GM12878 (cell line): ENCODE results near the gene TNFRSF8. TPM values are rescaled to one million over a fixed set of nuclear protein-coding genes. Genes with fewer than 3 reads are reported as not detected.

Source experiments
- BCL11A ChIP-seq: IDR thresholded peaks from 2 replicates; pipeline ENCODE4 v1.6.1; 2011; ENCODE audit warnings: low read depth, low read length
- CHD1 ChIP-seq: IDR thresholded peaks from 2 replicates; pipeline ENCODE4 v1.6.1; 2012; ENCODE audit warnings: low read depth, low read length, improper control_type of control experiment
- DPF2 ChIP-seq: fragments of 450-650 bp; IDR thresholded peaks from 2 replicates; pipeline ENCODE4 v1.6.1; 2017; ENCODE audit warnings: mild to moderate bottlenecking
- IRF4 ChIP-seq: IDR thresholded peaks from 2 replicates; pipeline ENCODE4 v1.6.1; 2011; ENCODE audit warnings: low read depth, low read length
- KAT2A ChIP-seq: conservative IDR thresholded peaks from 2 replicates; pipeline ENCODE4 v1.6.1; 2011; ENCODE audit warnings: low read depth, low read length; ENCODE audit not compliant: control insufficient read depth
- NFXL1 ChIP-seq: fragments of 450-650 bp; IDR thresholded peaks from 2 replicates; pipeline ENCODE4 v1.6.1; 2017; ENCODE audit warnings: antibody characterized with exemption, mild to moderate bottlenecking, borderline replicate concordance
- NFYB ChIP-seq: IDR thresholded peaks from 2 replicates; pipeline ENCODE4 v1.6.1; 2011; ENCODE audit warnings: low read depth, mild to moderate bottlenecking, low read length, improper control_type of control experiment, moderate library complexity; ENCODE audit not compliant: insufficient read depth
- PAX5 ChIP-seq: IDR thresholded peaks from 2 replicates; pipeline ENCODE4 v1.6.1; 2011; ENCODE audit warnings: low read depth, low read length, borderline replicate concordance
- POLR2A ChIP-seq: IDR thresholded peaks from 2 replicates; pipeline ENCODE4 v1.6.1; 2011; ENCODE audit warnings: low read depth, mild to moderate bottlenecking, low read length
- RELB ChIP-seq: fragments of 450-650 bp; IDR thresholded peaks from 2 replicates; pipeline ENCODE4 v1.6.1; 2017; ENCODE audit warnings: low read depth, mild to moderate bottlenecking, moderate library complexity
- REST ChIP-seq: IDR thresholded peaks from 2 replicates; pipeline ENCODE4 v1.6.1; 2012; ENCODE audit warnings: mild to moderate bottlenecking, low read depth, low read length
- SKIL ChIP-seq: fragments of 450-650 bp; IDR thresholded peaks from 2 replicates; pipeline ENCODE4 v1.6.1; 2017; ENCODE audit warnings: mild to moderate bottlenecking, low read depth, inconsistent platforms; ENCODE audit not compliant: poor library complexity, severe bottlenecking
- SMAD5 ChIP-seq: IDR thresholded peaks from 2 replicates; pipeline ENCODE4 v1.6.1; 2016; ENCODE audit warnings: antibody characterized with exemption, low read depth
- SPI1 ChIP-seq: IDR thresholded peaks from 2 replicates; pipeline ENCODE4 v1.6.1; 2011; ENCODE audit warnings: low read depth, mild to moderate bottlenecking, low read length, moderate library complexity, borderline replicate concordance; ENCODE audit not compliant: insufficient read depth
- SREBF2 ChIP-seq: IDR thresholded peaks from 2 replicates; pipeline ENCODE4 v1.6.1; 2012; ENCODE audit warnings: mild to moderate bottlenecking, low read length
- SRF ChIP-seq, 2 experiments: IDR thresholded peaks; 2 replicates each; pipeline ENCODE4 v1.6.1; 2011; ENCODE audit warnings: low read depth in 2 of 2, low read length in 2 of 2, mild to moderate bottlenecking in 1 of 2, moderate library complexity in 1 of 2
- TCF12 ChIP-seq: IDR thresholded peaks from 2 replicates; pipeline ENCODE4 v1.6.1; 2011; ENCODE audit warnings: low read depth, mild to moderate bottlenecking, low read length
- USF2 ChIP-seq: IDR thresholded peaks from 2 replicates; pipeline ENCODE4 v1.6.1; 2011; ENCODE audit warnings: low read depth, low read length, improper control_type of control experiment, borderline replicate concordance
- YY1 ChIP-seq: IDR thresholded peaks from 2 replicates; pipeline ENCODE4 v1.6.1; 2011; ENCODE audit warnings: low read depth, mild to moderate bottlenecking, low read length
- ZNF217 ChIP-seq: fragments of 450-650 bp; IDR thresholded peaks from 2 replicates; pipeline ENCODE4 v1.6.1; 2017; ENCODE audit warnings: antibody characterized with exemption, mild to moderate bottlenecking
- polyA plus RNA-seq, 11 experiments: library from polyadenylated mRNA; depleted of rRNA in 4 of 11; unstranded in 6 of 11; stranded (reverse) in 5 of 11; fragments of >200 nt; fragmentation: Nextera tagmentation in 4 of 11; fragmentation: Illumina TruSeq in 1 of 11; extraction: Ambion mirVana in 4 of 11; extraction: Trizol in 1 of 11; gene quantifications; 1 replicate in 1 of 11; 2 replicates in 10 of 11; pipeline versions ENCODE4 v1.2.1 to v1.2.3, GENCODE V29; 2011 to 2016; ENCODE audit warnings: inconsistent platforms in 2 of 11, missing spikeins in 2 of 11, low read depth in 1 of 11
- total RNA-seq, 4 experiments: library from RNA; depleted of rRNA in 3 of 4; stranded (reverse); fragments of >200 nt in 3 of 4; fragmentation: Illumina TruSeq in 1 of 4; extraction: Trizol in 1 of 4; gene quantifications; 2 replicates each; pipeline versions ENCODE4 v1.2.1 to v1.2.3, GENCODE V29; 2013 to 2021

Gene TNFRSF8
- total and polyA plus RNA-seq, 10 of the 15 experiments (the other 5 are each of a cell fraction or from before 2014, with no cell fraction given): 9.8 to 114 (median 58.8) TPM

GRCh38 chr1:12152113-12152891 lies 89.2 kb downstream of the TNFRSF8 start (continued):
- TF ChIP-seq RELB (peak; percentile 95), SMAD5 (no peak), BCL11A (0 out of 2 replicates have a peak, but pooled peaks have one; percentile 36), SKIL (peak; percentile 83), USF2 (no peak), PAX5 (peak; percentile 86), TCF12 (peak; percentile 88), KAT2A (no peak), ZNF217 (peak; percentile 83), DPF2 (peak; percentile 70), YY1 (no peak), CHD1 (no peak), POLR2A (peak; percentile 74), SREBF2 (peak; percentile 62; the same call in 1 of the 2 replicates), IRF4 (peak; percentile 83), SPI1 (peak; percentile 95), SRF (IDR thresholded peaks at IDR 0.05; ENCODE audit: low read depth in 2 of 2, low read length in 2 of 2) (no peak), REST (no peak), NFXL1 (no peak), NFYB (no peak)
